Measurements from ENCODE around the gene DLL3. TPM values are rescaled to one million over a fixed set of nuclear protein-coding genes. Genes with fewer than 3 reads are reported as not detected.
A peak's percentile ranks its signal among the peaks of the same experiment; 100 is the strongest.
"Not testable (repeated sequence)": the region's sequence is repeated elsewhere in the genome, so short reads cannot be mapped to it uniquely, and the experiment has no call there.

DLL3 gene
- under 1 TPM in 2 of 7 donors, not detected in 5; 0.16 to 0.27 TPM for total RNA-seq
- polyA plus RNA-seq: under 1 TPM; 0.52 to 0.68 (median 0.58) TPM
- long read RNA-seq, donor 1: 0 reads
- long read RNA-seq, donor 2: 0 reads

- no peaks in the 10 kb centered on the region for H3K9me3 ChIP-seq
- DNase-seq: peak; percentile 73
- intact Hi-C loops (cut with DNase I; ENCODE audit: low total_unique reads): no loop called here
- H3K4me3 ChIP-seq: peak within 1 kb of the TSS in 7 of 8 donors; percentile 20 to 65 (median 26)
- peaks cover 14 to 33% (median 28%) of the 10 kb centered on the region in 6 donors for H3K4me1 ChIP-seq
- peaks cover 3 to 88% (median 54%) of the 10 kb centered on the region in 7 donors for H3K27me3 ChIP-seq (replicated peaks in 1 of 7)
- TF ChIP-seq CTCF (IDR thresholded peaks at IDR 0.05 in 8 of 11, conservative IDR thresholded peaks at IDR 0.05 in 3 of 11): no peak
- no peak for TF ChIP-seq POLR2AphosphoS5 (IDR thresholded peaks at IDR 0.05)
- no peak for TF ChIP-seq POLR2A (IDR thresholded peaks at IDR 0.05)
- no peak within 1 kb of the TSS for H3K27ac ChIP-seq
- H3K36me3 ChIP-seq: no peaks in the 10 kb centered on the region
- WGBS, 5 donors: 2 to 3% (median 2%) methylated on average over 52 to 60 of the region's 60 CpGs
Measured at GRCh38 chr19:39498798-39499642, at the start of gene DLL3. TSS of gene DLL3 (plus strand) at chr19:39498947. CDS start at chr19:39498975, 28 bp downstream.

GRCh38 chr19:39449116-39449797 is 49.5 kb upstream of the DLL3 start:
- H3K4me1 ChIP-seq: peaks cover 40 to 88% (median 63%) of the 10 kb centered on the region in 6 donors
- intact Hi-C loops (cut with DNase I; ENCODE audit: low total_unique reads): loop anchor here (10.0 kb wide), 1 partner anchor 86 kb away; the partner anchor contains the start of gene EID2B
- TF ChIP-seq POLR2AphosphoS5 (IDR thresholded peaks at IDR 0.05) (no peak), CTCF (IDR thresholded peaks at IDR 0.05 in 8 of 11, conservative IDR thresholded peaks at IDR 0.05 in 3 of 11) (no peak), POLR2A (IDR thresholded peaks at IDR 0.05) (no peak)
- H3K4me3 ChIP-seq: peak overlapping the region in 1 of 8 donors; percentile 18
- H3K27me3 ChIP-seq (replicated peaks in 1 of 7): no peaks in the 10 kb centered on the region
- peak overlapping the region in 3 of 8 donors; percentile 16 to 47 (median 34) for H3K27ac ChIP-seq
- 68 to 75% (median 71%) methylated on average over 7 to 8 of the region's 8 CpGs for WGBS, 5 donors
- no peaks in the 10 kb centered on the region for H3K9me3 ChIP-seq
- H3K36me3 ChIP-seq: peaks cover 0 to 59% (median 22%) of the 10 kb centered on the region in 6 donors
- no peak for DNase-seq

GRCh38 chr19:39451257-39451656 is 47.5 kb upstream of the DLL3 start:
- H3K9me3 ChIP-seq; H3K27me3 ChIP-seq (replicated peaks in 1 of 7); H3K4me3 ChIP-seq; DNase-seq; intact Hi-C loops (cut with DNase I; ENCODE audit: low total_unique reads); H3K27ac ChIP-seq: not testable (repeated sequence)
- WGBS, 5 donors: 92 to 97% (median 96%) methylated on average over 8 of the region's 8 CpGs
- H3K4me1 ChIP-seq: peaks cover 37 to 78% (median 54%) of the 10 kb centered on the region in 6 donors
- H3K36me3 ChIP-seq: peaks cover 0 to 79% (median 30%) of the 10 kb centered on the region in 6 donors

- H3K36me3 ChIP-seq: peaks cover 7 to 100% (median 82%) of the 10 kb centered on the region in 6 donors
- H3K9me3 ChIP-seq: no peaks in the 10 kb centered on the region
- no peak for TF ChIP-seq POLR2AphosphoS5 (IDR thresholded peaks at IDR 0.05)
- no peak for TF ChIP-seq CTCF (IDR thresholded peaks at IDR 0.05 in 8 of 11, conservative IDR thresholded peaks at IDR 0.05 in 3 of 11)
- no peak for TF ChIP-seq POLR2A (IDR thresholded peaks at IDR 0.05)
Measured at GRCh38 chr19:39463403-39463802, 35.3 kb upstream of the DLL3 start.

More at GRCh38 chr19:39463403-39463802, 35.3 kb upstream of the DLL3 start:
- no peak overlapping the region for H3K4me3 ChIP-seq
- no peak for DNase-seq
- 71 to 95% (median 87%) methylated on average over 3 of the region's 3 CpGs for WGBS, 5 donors
- H3K27me3 ChIP-seq (replicated peaks in 1 of 7): no peaks in the 10 kb centered on the region
- no peak overlapping the region for H3K27ac ChIP-seq
- no peaks in the 10 kb centered on the region for H3K4me1 ChIP-seq
- intact Hi-C loops (cut with DNase I; ENCODE audit: low total_unique reads): no loop called here

Measured in spleen (tissue), 13 donors.